Activated CD4-positive, alpha-beta T cell treated with anti-CD3 and anti-CD28 coated beads for 48 hours (primary cell): ENCODE data around the gene BCAS3.
A peak's percentile ranks its signal among the peaks of the same experiment; 100 is the strongest.

Experiments
- DNase-seq: peaks from one replicate; pipeline ENCODE4 v3.0.0-alpha.2; 2020

BCAS3 gene

GRCh38 chr17:61394630-61395408 is 717.2 kb downstream of the BCAS3 start:
- no peak for DNase-seq

- no peak for DNase-seq
Measured at GRCh38 chr17:61395409-61395982, 717.8 kb downstream of the BCAS3 start.

- no peak for DNase-seq
Measured at GRCh38 chr17:61395983-61396585, 718.4 kb downstream of the BCAS3 start.

- no peak for DNase-seq
Measured at GRCh38 chr17:61396586-61397085, 719.0 kb downstream of the BCAS3 start.

DNA sequence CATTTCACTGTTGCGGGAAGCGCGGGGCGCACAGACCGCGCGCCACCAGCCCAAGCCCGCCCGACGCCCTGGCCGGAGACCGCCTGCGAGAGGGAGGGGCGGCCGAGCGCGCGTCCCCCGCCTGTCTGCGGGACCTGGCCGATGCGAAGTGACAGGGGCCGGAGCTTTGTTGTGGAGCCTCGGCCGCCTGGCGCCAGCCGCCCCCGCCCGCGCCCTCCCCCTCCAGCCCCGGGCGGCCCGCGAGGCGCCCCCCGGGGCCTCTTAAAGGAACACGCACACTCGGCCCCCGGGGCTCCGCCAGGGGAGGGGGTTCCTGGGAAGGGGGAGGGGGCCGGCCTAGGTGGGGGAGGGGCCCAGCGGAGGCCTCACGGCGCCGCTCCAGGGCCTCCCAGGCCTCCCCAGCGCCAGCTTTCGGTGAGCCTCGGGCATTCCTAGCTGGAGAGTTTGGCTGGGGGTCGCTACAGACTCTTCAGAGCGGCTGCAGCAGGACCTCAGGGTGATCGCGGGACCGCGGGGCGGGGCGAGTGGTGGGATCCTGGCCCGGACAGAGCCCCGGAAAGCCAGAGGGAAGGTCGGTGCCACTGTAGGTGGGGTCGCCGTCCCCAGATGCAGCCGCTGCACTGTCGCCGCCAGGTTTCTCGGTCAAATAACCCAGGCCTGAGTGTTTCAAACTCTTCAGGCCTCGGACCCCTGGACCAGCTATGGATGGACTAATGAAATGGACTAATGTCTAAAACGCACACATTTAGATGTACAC is 719.6 kb downstream of the BCAS3 start:
- no peak for DNase-seq

GRCh38 chr17:61398721-61399130 is 721.1 kb downstream of the BCAS3 start:
- DNase-seq = no peak

GRCh38 chr17:61399131-61400065 is 721.7 kb downstream of the BCAS3 start, which contains the start of gene TBX2:
Gene TBX2 (plus strand): TSS chr17:61399843. CDS start chr17:61400177, 334 bp downstream.
- DNase-seq = no peak

DNA sequence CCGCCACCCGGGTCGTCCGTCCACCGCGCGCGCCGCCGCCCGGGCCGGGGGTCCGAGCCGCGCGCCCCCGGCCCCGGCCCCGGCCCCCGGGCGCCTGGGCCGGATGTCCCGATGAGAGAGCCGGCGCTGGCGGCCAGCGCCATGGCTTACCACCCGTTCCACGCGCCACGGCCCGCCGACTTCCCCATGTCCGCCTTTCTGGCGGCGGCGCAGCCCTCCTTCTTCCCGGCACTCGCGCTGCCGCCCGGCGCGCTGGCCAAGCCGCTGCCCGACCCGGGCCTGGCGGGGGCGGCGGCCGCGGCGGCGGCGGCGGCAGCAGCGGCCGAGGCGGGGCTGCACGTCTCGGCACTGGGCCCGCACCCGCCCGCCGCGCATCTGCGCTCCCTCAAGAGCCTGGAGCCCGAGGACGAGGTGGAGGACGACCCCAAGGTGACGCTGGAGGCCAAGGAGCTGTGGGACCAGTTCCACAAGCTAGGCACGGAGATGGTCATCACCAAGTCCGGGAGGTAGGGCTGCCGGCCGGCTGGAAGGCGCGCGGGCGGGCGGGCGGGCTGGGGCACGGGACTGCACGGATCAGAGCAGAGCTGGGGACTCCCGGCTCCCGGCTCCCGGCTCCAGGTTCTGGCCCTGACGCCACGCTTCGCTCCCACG is 722.5 kb downstream of the BCAS3 start:
- no peak for DNase-seq

DNA sequence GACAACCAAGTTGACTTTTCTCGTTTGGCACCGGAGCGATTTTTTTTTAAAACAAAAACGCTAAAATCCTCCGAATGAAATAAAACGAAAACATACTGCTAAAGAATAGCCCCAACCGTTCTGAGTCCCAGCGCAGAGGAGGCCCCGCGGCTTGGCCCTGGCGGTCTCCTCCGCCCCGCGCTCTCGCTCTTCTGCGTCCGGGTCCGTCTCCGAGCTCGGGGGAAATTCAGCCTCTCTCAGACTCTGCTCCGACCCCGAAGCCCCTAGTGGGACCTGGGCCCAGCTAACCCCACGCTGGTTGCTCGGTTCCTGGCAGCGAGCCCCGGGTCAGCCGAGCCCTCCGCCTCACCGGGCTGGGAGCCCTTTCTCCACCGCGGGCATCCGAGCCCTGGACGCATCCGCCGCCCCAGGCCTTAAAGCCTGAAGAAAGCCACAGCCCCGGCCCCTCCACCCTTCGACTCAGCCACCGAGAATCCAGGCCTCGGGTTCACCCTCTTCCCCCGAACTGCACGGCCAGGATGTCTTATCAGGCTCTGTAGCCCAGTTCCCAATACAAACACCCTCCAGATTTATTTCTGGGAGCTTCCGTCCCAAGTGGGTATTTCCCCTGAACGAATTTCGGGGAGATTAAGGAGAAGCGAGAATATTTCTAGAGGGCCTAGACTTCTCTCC is 723.2 kb downstream of the BCAS3 start:
- DNase-seq = no peak

DNA sequence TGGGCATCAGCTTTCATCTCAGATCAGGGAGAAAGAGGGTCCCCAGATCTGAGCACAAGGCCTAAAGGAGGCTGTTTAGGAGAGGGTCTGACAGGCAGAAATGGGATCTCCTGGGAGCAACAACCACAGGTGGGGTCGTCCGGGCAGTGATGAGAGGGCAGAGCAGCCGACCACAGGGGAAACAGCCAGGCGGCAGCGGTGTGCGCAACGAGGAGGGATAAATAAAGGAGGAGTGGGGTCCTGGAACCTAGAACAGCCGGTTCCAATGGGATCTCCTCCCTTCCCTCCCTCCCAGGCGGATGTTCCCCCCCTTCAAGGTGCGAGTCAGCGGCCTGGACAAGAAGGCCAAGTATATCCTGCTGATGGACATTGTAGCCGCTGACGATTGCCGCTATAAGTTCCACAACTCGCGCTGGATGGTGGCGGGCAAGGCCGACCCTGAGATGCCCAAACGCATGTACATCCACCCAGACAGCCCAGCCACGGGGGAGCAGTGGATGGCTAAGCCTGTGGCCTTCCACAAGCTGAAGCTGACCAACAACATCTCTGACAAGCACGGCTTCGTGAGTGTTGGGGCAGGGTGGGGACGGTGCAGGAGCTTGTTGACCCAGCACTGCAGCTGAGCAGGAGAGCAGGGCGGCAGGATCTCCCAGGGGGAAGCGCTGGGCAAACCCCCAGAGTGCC is 723.9 kb downstream of the BCAS3 start:
- DNase-seq = no peak

DNA sequence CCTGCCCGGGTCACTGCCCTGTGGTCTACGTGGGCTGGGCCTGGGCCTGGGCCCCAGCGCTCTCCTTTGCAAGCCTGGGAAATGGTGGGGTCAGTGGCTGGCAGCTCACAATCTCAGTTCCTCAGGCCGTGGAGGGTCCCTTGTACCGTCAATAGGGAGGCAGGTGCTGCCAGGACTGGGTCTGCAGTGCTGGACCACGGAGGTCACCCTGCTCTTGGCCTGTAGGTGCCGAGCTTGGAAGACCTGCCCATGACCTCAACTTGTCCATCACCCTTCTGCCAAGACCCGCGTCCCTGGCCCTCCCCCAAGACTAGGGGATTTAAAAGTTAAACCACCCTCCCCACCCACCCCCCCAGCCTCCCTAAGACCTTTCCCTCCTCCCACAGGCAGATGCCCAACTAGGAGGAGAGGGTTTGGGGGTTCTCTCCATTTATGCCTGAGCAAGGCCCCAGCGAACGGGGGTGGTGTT is 724.5 kb downstream of the BCAS3 start:
- DNase-seq = no peak

DNA sequence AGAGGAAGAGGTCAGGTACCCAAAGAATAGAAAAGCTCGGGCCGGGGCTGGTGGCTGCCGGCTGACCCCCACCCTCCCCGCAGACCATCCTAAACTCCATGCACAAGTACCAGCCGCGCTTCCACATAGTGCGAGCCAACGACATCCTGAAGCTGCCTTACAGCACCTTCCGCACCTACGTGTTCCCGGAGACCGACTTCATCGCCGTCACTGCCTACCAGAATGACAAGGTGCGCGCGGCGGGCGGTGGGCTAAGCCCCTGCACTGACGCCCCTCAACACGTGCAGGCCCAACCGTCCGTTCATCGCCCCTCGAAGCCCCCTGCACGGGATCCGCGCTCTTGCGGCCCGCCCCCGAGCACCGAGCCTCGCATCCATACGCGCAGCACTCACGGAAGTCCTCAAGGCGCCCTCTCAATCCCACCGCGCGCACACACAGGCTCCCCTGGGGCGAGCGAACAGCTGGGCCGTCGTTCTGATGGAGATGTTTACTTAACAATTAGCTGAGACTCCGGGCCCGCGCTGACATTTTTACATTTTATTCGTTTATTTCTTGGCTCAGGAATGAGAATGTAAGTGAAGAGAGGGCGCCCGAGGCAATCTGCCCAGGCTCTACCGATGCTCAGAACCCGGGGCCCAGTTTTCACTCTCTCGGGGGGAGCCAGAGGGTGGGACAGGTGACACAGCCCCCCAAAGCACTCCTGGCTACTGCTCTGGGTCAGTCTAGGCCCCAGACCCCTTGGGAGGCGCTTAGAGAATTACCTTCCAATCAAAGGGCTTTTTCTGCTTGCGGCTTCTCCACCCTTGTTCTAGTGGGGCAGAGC is 725.5 kb downstream of the BCAS3 start:
- DNase-seq = no peak

DNA sequence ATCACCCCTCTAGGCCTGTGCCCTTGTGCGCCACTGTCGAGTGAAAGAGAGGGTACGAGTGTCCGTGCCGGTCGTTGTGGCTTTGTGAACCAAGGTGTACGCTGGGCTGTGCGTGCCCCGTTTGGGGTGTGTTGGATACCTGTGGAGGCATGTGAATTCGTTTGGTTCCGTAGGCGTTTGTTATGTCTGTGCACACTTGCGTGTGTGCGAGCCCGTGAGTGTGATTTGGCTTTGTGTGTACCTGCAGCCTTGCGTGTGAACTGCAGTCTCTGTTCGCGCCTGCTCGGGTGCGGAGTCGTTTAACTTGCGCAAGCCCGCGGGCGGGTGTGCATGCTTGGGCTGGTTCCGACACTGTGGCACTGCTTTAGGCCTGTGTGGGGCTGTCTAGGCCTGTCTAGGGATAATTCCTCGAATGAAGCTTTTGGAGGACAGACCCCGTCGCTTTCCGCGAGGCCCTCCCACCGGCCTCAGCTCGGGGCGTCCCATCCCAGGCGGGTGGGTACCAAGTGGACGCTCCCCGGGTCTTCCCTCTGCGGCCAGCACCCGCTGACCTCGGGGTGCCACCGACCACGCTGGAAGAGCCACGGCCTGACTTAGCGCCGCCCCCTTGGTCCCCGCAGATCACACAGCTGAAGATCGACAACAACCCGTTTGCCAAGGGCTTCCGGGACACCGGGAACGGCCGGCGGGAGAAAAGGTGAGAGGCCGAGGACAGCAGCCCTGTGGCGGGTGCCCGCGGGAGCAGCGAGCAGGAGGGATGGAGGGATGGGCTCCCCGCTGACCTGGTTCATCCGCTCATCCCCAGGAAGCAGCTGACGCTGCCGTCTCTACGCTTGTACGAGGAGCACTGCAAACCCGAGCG is 726.4 kb downstream of the BCAS3 start:
- DNase-seq = peak; percentile 44

- DNase-seq = no peak
Measured at GRCh38 chr17:61404663-61404912, 726.9 kb downstream of the BCAS3 start.

GRCh38 chr17:61404913-61405685 is 727.4 kb downstream of the BCAS3 start:
- no peak for DNase-seq

- DNase-seq = no peak
Measured at GRCh38 chr17:61405686-61406536, 728.3 kb downstream of the BCAS3 start.

GRCh38 chr17:61406537-61406845 is 728.8 kb downstream of the BCAS3 start:
- DNase-seq = no peak
